ENCODE data around the gene CRADD. TPM values are rescaled to one million over a fixed set of nuclear protein-coding genes. Genes with fewer than 3 reads are reported as not detected.

The CRADD gene
- total RNA-seq, 1 experiment from 2014 or later, result 7.6 TPM

DNA sequence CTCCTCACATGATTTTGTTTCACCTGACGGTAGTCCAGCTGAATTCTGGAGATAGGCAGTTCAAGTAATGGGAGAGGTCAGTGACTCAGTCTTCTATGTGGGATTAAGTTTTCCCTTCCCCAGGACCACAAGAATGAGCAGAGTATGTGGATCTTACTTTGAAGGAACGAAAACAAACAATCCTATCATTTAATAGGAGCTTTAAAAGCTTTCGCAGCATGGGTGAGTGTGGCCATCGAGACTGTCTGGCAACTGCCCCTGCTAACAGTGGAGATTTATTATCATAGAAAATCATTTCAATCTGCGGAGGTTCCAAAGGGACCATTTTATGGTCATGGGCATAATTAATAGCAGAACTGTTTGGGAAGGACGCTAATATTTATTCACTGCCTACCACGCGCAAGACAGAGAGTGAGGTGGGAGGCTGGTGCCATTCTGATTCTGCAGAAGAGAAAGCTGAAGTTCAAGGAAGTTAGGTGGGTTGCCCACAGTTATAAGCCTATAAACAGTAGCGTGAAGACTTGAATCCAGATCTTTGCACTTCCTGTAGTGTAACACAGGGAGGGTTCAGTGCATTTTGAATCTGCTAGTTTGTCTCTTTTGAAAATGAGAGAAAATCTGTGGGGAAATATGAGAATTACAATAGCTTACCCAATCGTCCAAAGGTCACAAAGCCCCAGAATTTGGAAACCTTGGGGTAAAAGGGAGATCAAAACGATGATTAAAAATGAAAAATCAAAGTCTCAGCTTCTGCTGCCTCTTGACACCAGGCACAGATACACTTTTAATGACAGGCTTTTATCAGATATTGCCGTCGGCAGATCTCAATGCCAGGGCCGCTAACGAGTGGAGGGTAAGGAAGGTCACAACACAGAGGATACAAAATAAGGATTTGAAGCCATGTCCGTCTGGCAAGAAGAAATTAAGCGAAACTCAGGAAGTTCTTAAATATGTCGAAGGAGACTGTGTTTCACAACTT is 209.6 kb downstream of the CRADD start:
- Histone ChIP-seq H3K56ac (ENCODE audit: insufficient read length, low read depth, low read length) (no peak overlapping the region), H3K4ac (ENCODE audit: low read depth, low read length) (no peak overlapping the region)
- WGBS (ENCODE audit: extremely low coverage, insufficient read length, low lambda C conversion rate), result no CpG with 5 or more reads among the region's 18 CpGs

More for the DNA sequence above, 209.6 kb downstream of the CRADD start:
- Histone ChIP-seq H3K18ac (ENCODE audit: insufficient read length, low read depth, low read length) (no peak overlapping the region), H2AFZ (ENCODE audit: low read length) (no peak overlapping the region), H3K79me1 (ENCODE audit: insufficient read depth, low read depth, low read length, poor library complexity, severe bottlenecking) (no peaks in the 10 kb centered on the region), H3K14ac (ENCODE audit: insufficient read depth, low read length) (no peak overlapping the region), H3K79me2 (ENCODE audit: insufficient read depth, low read length) (no peaks in the 10 kb centered on the region), H4K91ac (ENCODE audit: insufficient read length, low read depth, low read length) (no peak overlapping the region), H4K5ac (ENCODE audit: insufficient read length, low read depth, low read length) (no peak overlapping the region), H2BK12ac (ENCODE audit: insufficient read length, low read depth, low read length) (no peak overlapping the region), H3K4me2 (ENCODE audit: insufficient read depth, insufficient read length, low read length) (no peak overlapping the region), H4K20me1 (ENCODE audit: control insufficient read depth, insufficient read depth, insufficient read length) (no peaks in the 10 kb centered on the region), H2BK20ac (ENCODE audit: low read depth, low read length, poor library complexity, severe bottlenecking) (no peak overlapping the region), H2BK15ac (ENCODE audit: low read depth, low read length) (no peak overlapping the region), H3K9ac (ENCODE audit: extremely low read depth, insufficient read length, low read length) (no peak overlapping the region), H2BK120ac (ENCODE audit: low read depth, low read length, poor library complexity, severe bottlenecking) (no peak overlapping the region), H2BK5ac (ENCODE audit: insufficient read length, low read length) (no peak overlapping the region), H2AK5ac (ENCODE audit: insufficient read length, low read length) (no peak overlapping the region), H3K27ac (ENCODE audit: insufficient read length, low read depth, low read length) (no peak overlapping the region), H3K23ac (ENCODE audit: insufficient read length, low read depth, low read length) (no peak overlapping the region), H3K23me2 (ENCODE audit: insufficient read length, low read depth, low read length, poor library complexity, severe bottlenecking) (no peaks in the 10 kb centered on the region), H3K27me3 (ENCODE audit: insufficient read depth, low read length) (no peaks in the 10 kb centered on the region), H4K8ac (replicated peaks; ENCODE audit: insufficient read length, low read depth, low read length) (no peak overlapping the region), H3K4me1 (ENCODE audit: insufficient read depth, low read length) (no peaks in the 10 kb centered on the region), H3K9me3 (ENCODE audit: control insufficient read depth, low read depth, low read length) (no peaks in the 10 kb centered on the region), H3T11ph (ENCODE audit: low read length) (no peak overlapping the region)
- Mint-ChIP-seq H3K27me3 (ENCODE audit: low read depth) (no peaks in the 10 kb centered on the region; the same call in 1 of the 2 replicates), H3K36me3 (ENCODE audit: insufficient read depth in 1 of 3, low read depth in 3 of 3) (no peaks in the 10 kb centered on the region), H3K4me3 (no peak overlapping the region), H3K27ac (no peak overlapping the region; a peak in 1 of 7 replicates), H3K4me1 (peaks cover 3 to 5% of the 10 kb centered on the region in 2 experiments; a peak in 3 of 4 replicates), H3K9me3 (no peaks in the 10 kb centered on the region)
- TF ChIP-seq, protein P1, sequence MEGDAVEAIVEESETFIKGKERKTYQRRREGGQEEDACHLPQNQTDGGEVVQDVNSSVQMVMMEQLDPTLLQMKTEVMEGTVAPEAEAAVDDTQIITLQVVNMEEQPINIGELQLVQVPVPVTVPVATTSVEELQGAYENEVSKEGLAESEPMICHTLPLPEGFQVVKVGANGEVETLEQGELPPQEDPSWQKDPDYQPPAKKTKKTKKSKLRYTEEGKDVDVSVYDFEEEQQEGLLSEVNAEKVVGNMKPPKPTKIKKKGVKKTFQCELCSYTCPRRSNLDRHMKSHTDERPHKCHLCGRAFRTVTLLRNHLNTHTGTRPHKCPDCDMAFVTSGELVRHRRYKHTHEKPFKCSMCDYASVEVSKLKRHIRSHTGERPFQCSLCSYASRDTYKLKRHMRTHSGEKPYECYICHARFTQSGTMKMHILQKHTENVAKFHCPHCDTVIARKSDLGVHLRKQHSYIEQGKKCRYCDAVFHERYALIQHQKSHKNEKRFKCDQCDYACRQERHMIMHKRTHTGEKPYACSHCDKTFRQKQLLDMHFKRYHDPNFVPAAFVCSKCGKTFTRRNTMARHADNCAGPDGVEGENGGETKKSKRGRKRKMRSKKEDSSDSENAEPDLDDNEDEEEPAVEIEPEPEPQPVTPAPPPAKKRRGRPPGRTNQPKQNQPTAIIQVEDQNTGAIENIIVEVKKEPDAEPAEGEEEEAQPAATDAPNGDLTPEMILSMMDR (conservative IDR thresholded peaks at IDR 0.05), result no peak
- DNase-seq, result no peak

Measured in H9 (cell line).